ENCODE data around the gene LACTB.

Gene LACTB

GRCh38 chr15:63082366-63082765 is 39.3 kb upstream of the LACTB start:
- no peak for ATAC-seq

GRCh38 chr15:63083044-63083443 is 38.6 kb upstream of the LACTB start:
- ATAC-seq, result no peak
- TF ChIP-seq TCF4 (CRISPR knock-in tag; IDR thresholded peaks at IDR 0.05; ENCODE audit: borderline replicate concordance), result no peak
- TF ChIP-seq TOX (CRISPR knock-in tag; IDR thresholded peaks at IDR 0.05; ENCODE audit: borderline replicate concordance), result no peak
- TF ChIP-seq ARNTL (CRISPR knock-in tag; IDR thresholded peaks at IDR 0.05; ENCODE audit: borderline replicate concordance, low read depth), result no peak
- no peak for TF ChIP-seq ZFP30 (CRISPR knock-in tag; IDR thresholded peaks at IDR 0.05)
- no peak for TF ChIP-seq ZNF8 (CRISPR knock-in tag; IDR thresholded peaks at IDR 0.05)

More at GRCh38 chr15:63082366-63082765, 39.3 kb upstream of the LACTB start:
- no peak for TF ChIP-seq ESRRG (CRISPR knock-in tag; IDR thresholded peaks at IDR 0.05)
- TF ChIP-seq TOX (CRISPR knock-in tag; IDR thresholded peaks at IDR 0.05; ENCODE audit: borderline replicate concordance), result no peak
- no peak for TF ChIP-seq ZNF70 (CRISPR knock-in tag; IDR thresholded peaks at IDR 0.05)
- TF ChIP-seq TSHZ2 (CRISPR knock-in tag; IDR thresholded peaks at IDR 0.05), result no peak
- no peak for TF ChIP-seq ZFP3 (CRISPR knock-in tag; IDR thresholded peaks at IDR 0.05)
- TF ChIP-seq GLIS3 (CRISPR knock-in tag; IDR thresholded peaks at IDR 0.05), result no peak

GRCh38 chr15:63083541-63083940 is 38.1 kb upstream of the LACTB start:
- ATAC-seq, result no peak
- TF ChIP-seq CSRNP3 (CRISPR knock-in tag; IDR thresholded peaks at IDR 0.05) (no peak), POU6F1 (CRISPR knock-in tag; IDR thresholded peaks at IDR 0.05; ENCODE audit: borderline replicate concordance, low read depth) (no peak), CREB5 (CRISPR knock-in tag; IDR thresholded peaks at IDR 0.05; ENCODE audit: low read depth) (no peak), GLIS3 (CRISPR knock-in tag; IDR thresholded peaks at IDR 0.05) (no peak), ESRRG (CRISPR knock-in tag; IDR thresholded peaks at IDR 0.05) (no peak)

- no peak for TF ChIP-seq ZC3H10 (CRISPR knock-in tag; IDR thresholded peaks at IDR 0.05)
- ATAC-seq, result no peak
These were observed 36.9 kb upstream of the LACTB start for GRCh38 chr15:63084806-63085205.

GRCh38 chr15:63085289-63085688 is 36.4 kb upstream of the LACTB start:
- no peak for ATAC-seq
- TF ChIP-seq TSHZ2 (CRISPR knock-in tag; IDR thresholded peaks at IDR 0.05) (no peak), ARNTL (CRISPR knock-in tag; IDR thresholded peaks at IDR 0.05; ENCODE audit: borderline replicate concordance, low read depth) (no peak), ZNF565 (CRISPR knock-in tag; conservative IDR thresholded peaks at IDR 0.05; ENCODE audit: low read depth) (no peak), ZFP30 (CRISPR knock-in tag; IDR thresholded peaks at IDR 0.05) (no peak), CSDC2 (CRISPR knock-in tag; IDR thresholded peaks at IDR 0.05) (no peak), TCF4 (CRISPR knock-in tag; IDR thresholded peaks at IDR 0.05; ENCODE audit: borderline replicate concordance) (no peak), GLIS3 (CRISPR knock-in tag; IDR thresholded peaks at IDR 0.05) (no peak), ZC3H10 (CRISPR knock-in tag; IDR thresholded peaks at IDR 0.05) (no peak), CREB5 (CRISPR knock-in tag; IDR thresholded peaks at IDR 0.05; ENCODE audit: low read depth) (no peak), PATZ1 (CRISPR knock-in tag; IDR thresholded peaks at IDR 0.05; ENCODE audit: borderline replicate concordance) (no peak), POU6F1 (CRISPR knock-in tag; IDR thresholded peaks at IDR 0.05; ENCODE audit: borderline replicate concordance, low read depth) (no peak), SNAI2 (CRISPR knock-in tag; IDR thresholded peaks at IDR 0.05) (no peak)

Measured in SK-N-SH treated with all-trans-retinoic acid at 6 μM for 48 hours (cell line).